K562 (cell line): ENCODE measurements around the gene CDCA5. TPM values are rescaled to one million over a fixed set of nuclear protein-coding genes. Genes with fewer than 3 reads are reported as not detected.

Experiments used
- ARID1B ChIP-seq: fragments of 450-650 bp; IDR thresholded peaks from 2 replicates; pipeline ENCODE4 v1.6.1; 2016; ENCODE audit warnings: antibody characterized with exemption, mild to moderate bottlenecking, inconsistent platforms
- BACH1 ChIP-seq: fragments of 200-800 bp; sonication (Bioruptor generic); IDR thresholded peaks from 2 replicates; pipeline ENCODE4 v1.6.1; 2016; ENCODE audit warnings: missing genetic modification characterization, missing compliant biosample characterization
- BMI1 ChIP-seq: fragments of 150-350 bp; IDR thresholded peaks from 2 replicates; pipeline ENCODE4 v1.6.1; 2014; ENCODE audit warnings: low read length
- CBFB ChIP-seq: sonication (generic); formaldehyde crosslinking; IDR thresholded peaks from 2 replicates; pipeline ENCODE4 v1.4.0; 2020; ENCODE audit warnings: mild to moderate bottlenecking, missing genetic modification reagents
- FOS ChIP-seq: IDR thresholded peaks from 3 replicates; pipeline ENCODE4 v1.6.1; 2011; ENCODE audit not compliant: insufficient read length; ENCODE audit errors: extremely low read depth
- HDAC1 ChIP-seq, 2 experiments: fragments of 450-650 bp; IDR thresholded peaks; 2 replicates each; pipeline ENCODE4 v1.6.1; 2016 to 2017; ENCODE audit warnings: inconsistent platforms in 1 of 2, mild to moderate bottlenecking in 1 of 2, moderate library complexity in 1 of 2
- ILF3 ChIP-seq: fragments of 450-650 bp; IDR thresholded peaks from 2 replicates; pipeline ENCODE4 v1.6.1; 2018; ENCODE audit warnings: antibody characterized with exemption, mild to moderate bottlenecking, moderate library complexity, borderline replicate concordance
- JUNB ChIP-seq: fragments of 450-650 bp; formaldehyde crosslinking; conservative IDR thresholded peaks from 2 replicates; pipeline ENCODE4 v1.4.0; 2020; ENCODE audit warnings: mild to moderate bottlenecking
- KLF10 ChIP-seq: fragments of 250-450 bp; sonication (Bioruptor Pico); IDR thresholded peaks from 2 replicates; pipeline ENCODE4 v1.6.1; 2021; ENCODE audit warnings: matching md5 sums
- MAFF ChIP-seq: IDR thresholded peaks from 2 replicates; pipeline ENCODE4 v1.6.1; 2012; ENCODE audit warnings: low read length, improper control_type of control experiment
- MECOM ChIP-seq: fragments of 250-450 bp; sonication (Bioruptor Pico); IDR thresholded peaks from 2 replicates; pipeline ENCODE4 v1.8.0; 2022; ENCODE audit warnings: inconsistent platforms
- MIER1 ChIP-seq: fragments of 450-650 bp; IDR thresholded peaks from 2 replicates; pipeline ENCODE4 v1.6.1; 2016; ENCODE audit warnings: antibody characterized with exemption, mild to moderate bottlenecking, low read depth
- SMARCB1 ChIP-seq: IDR thresholded peaks from 2 replicates; pipeline ENCODE4 v1.6.1; 2011; ENCODE audit warnings: improper control_type of control experiment, low read depth; ENCODE audit not compliant: insufficient read length
- STAT5B ChIP-seq: fragments of 250-450 bp; sonication (Bioruptor Pico); IDR thresholded peaks from 2 replicates; pipeline ENCODE4 v1.8.0; 2021; ENCODE audit warnings: mild to moderate bottlenecking, inconsistent platforms
- XRCC3 ChIP-seq: fragments of 450-650 bp; IDR thresholded peaks from 2 replicates; pipeline ENCODE4 v1.6.1; 2017; ENCODE audit warnings: mild to moderate bottlenecking, moderate library complexity
- ZNF184 ChIP-seq: sonication (generic); formaldehyde crosslinking; IDR thresholded peaks from 2 replicates; pipeline ENCODE4 v1.5.0; 2020; ENCODE audit warnings: missing genetic modification reagents
- ZNF197 ChIP-seq: fragments of 200-800 bp; sonication (Bioruptor generic); IDR thresholded peaks from 2 replicates; pipeline ENCODE4 v1.6.1; 2016; ENCODE audit warnings: low read depth, missing genetic modification characterization, missing compliant biosample characterization
- ZNF253 ChIP-seq: fragments of 250-450 bp; sonication (Bioruptor Pico); conservative IDR thresholded peaks from 2 replicates; pipeline ENCODE4 v1.6.1; 2021; ENCODE audit warnings: mild to moderate bottlenecking
- ZNF274 ChIP-seq: IDR thresholded peaks from 2 replicates; pipeline ENCODE4 v1.6.1; 2011; ENCODE audit warnings: low read depth, mild to moderate bottlenecking, low read length, moderate library complexity, borderline replicate concordance
- ZNF324 ChIP-seq: fragments of 250-450 bp; sonication (Bioruptor Pico); IDR thresholded peaks from 2 replicates; pipeline ENCODE4 v1.4.0; 2020; ENCODE audit warnings: mild to moderate bottlenecking
- ZNF77 ChIP-seq: fragments of 250-450 bp; sonication (Bioruptor Pico); IDR thresholded peaks from 2 replicates; pipeline ENCODE4 v1.5.0; 2020
- polyA plus RNA-seq, 8 experiments: library from polyadenylated mRNA; depleted of rRNA in 4 of 8; stranded (reverse) in 5 of 8; unstranded in 3 of 8; fragments of >200 nt; fragmentation: Nextera tagmentation in 2 of 8; fragmentation: Illumina TruSeq in 1 of 8; extraction: Ambion mirVana in 2 of 8; extraction: Trizol in 1 of 8; gene quantifications; 2 replicates each; pipeline versions ENCODE4 v1.2.1 to v1.2.3, GENCODE V29; 2011 to 2014; ENCODE audit warnings: inconsistent platforms in 1 of 8, missing spikeins in 1 of 8
- total RNA-seq, 7 experiments: library from RNA; depleted of rRNA in 6 of 7; stranded (reverse); fragments of >200 nt in 6 of 7; fragmentation: Illumina TruSeq in 2 of 7; extraction: Trizol in 2 of 7; gene quantifications; 2 replicates each; pipeline versions ENCODE4 v1.2.1 to v1.2.3, GENCODE V29; 2011 to 2021; ENCODE audit warnings: low replicate concordance in 1 of 7
- TF ChIP-seq, protein P1 (sequence below): fragments of 250-450 bp; sonication (Bioruptor Pico); IDR thresholded peaks from 2 replicates; pipeline ENCODE4 v1.4.0; 2020; ENCODE audit warnings: mild to moderate bottlenecking, moderate library complexity
- TF ChIP-seq, protein P2 (sequence below), 2 experiments: fragments of 150-350 bp in 1 of 2; IDR thresholded peaks; 2 replicates each; pipeline ENCODE4 v1.6.1; 2012 to 2016; ENCODE audit warnings: low read depth in 2 of 2, low read length in 2 of 2, mild to moderate bottlenecking in 1 of 2, moderate library complexity in 1 of 2
- TF ChIP-seq, protein P3 (sequence below): fragments of 250-450 bp; sonication (Bioruptor Pico); IDR thresholded peaks from 2 replicates; pipeline ENCODE4 v1.8.0; 2021; ENCODE audit warnings: moderate library complexity, mild to moderate bottlenecking, inconsistent platforms

Gene CDCA5
- total and polyA plus RNA-seq, 9 of the 15 experiments (the other 6 are each of a cell fraction or from before 2014, with no cell fraction given) = 18.9 to 94.3 (median 64.6) TPM

DNA sequence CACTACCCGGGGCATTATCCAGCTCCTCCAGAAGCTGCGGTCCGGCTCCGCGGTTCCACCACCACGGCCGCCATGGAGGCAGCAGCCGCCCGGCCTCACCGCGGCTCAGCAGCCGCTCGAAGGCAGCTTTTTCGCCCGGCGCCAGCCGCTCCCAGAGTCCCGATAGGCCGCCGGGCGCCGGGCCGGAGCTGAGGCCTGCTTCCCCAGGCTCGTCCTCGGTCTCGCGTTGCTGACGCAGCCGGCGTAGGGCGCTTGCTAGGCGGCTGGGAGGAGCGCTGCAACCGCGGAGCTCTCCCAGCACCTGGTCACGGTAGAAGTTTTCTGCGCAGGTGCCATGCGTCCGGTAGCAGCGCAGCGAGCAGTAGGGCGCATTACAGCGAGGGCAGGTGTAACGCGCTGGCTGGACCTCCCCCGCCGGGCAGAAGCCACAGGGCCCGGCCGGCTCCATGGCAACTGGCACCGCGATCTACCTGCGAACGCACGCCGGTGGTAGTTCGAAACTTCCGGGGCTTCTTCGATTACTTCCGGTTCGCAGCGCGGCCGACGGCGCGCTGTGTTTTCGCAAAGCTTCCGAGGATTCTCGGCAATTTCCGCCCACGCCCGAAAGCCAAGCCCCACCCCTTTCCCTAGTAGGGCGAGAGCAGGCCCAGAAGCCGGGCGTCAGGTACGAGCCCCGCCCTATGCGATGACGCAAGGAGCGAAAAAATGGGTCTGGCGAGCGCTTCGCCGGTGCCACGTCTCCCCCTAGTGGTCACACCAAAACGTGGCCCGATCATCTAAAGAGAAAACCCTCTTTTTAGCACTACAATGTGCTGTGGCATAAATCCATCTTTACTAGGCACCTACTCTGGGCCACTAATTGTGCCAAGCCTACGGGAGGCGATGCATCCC is 33.6 kb upstream of the CDCA5 start, which contains the start of gene ZNHIT2 (continued):
- TF ChIP-seq, protein P1, sequence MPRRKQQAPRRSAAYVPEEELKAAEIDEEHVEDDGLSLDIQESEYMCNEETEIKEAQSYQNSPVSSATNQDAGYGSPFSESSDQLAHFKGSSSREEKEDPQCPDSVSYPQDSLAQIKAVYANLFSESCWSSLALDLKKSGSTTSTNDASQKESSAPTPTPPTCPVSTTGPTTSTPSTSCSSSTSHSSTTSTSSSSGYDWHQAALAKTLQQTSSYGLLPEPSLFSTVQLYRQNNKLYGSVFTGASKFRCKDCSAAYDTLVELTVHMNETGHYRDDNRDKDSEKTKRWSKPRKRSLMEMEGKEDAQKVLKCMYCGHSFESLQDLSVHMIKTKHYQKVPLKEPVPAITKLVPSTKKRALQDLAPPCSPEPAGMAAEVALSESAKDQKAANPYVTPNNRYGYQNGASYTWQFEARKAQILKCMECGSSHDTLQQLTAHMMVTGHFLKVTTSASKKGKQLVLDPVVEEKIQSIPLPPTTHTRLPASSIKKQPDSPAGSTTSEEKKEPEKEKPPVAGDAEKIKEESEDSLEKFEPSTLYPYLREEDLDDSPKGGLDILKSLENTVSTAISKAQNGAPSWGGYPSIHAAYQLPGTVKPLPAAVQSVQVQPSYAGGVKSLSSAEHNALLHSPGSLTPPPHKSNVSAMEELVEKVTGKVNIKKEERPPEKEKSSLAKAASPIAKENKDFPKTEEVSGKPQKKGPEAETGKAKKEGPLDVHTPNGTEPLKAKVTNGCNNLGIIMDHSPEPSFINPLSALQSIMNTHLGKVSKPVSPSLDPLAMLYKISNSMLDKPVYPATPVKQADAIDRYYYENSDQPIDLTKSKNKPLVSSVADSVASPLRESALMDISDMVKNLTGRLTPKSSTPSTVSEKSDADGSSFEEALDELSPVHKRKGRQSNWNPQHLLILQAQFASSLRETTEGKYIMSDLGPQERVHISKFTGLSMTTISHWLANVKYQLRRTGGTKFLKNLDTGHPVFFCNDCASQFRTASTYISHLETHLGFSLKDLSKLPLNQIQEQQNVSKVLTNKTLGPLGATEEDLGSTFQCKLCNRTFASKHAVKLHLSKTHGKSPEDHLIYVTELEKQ (CRISPR knock-in tag) = no peak
- TF ChIP-seq XRCC3 (no peak), HDAC1 (IDR thresholded peaks at IDR 0.05) (peak in 1 of 2 experiments; percentile 97; a peak in 2 of 4 replicates), BMI1 (peak; percentile 23; the same call in 1 of the 2 replicates), ARID1B (0 out of 2 replicates have a peak, but pooled peaks have one; percentile 26), MIER1 (no peak), KLF10 (CRISPR knock-in tag) (no peak), SMARCB1 (no peak), ZNF253 (CRISPR knock-in tag) (no peak), FOS (no peak), BACH1 (tag) (no peak), STAT5B (CRISPR knock-in tag) (no peak), ZNF274 (no peak), MAFF (no peak), CBFB (no peak), MECOM (no peak), ZNF184 (CRISPR knock-in tag) (no peak), JUNB (CRISPR knock-in tag) (no peak), ZNF77 (CRISPR knock-in tag) (no peak), ZNF197 (CRISPR knock-in tag) (no peak), ZNF324 (CRISPR knock-in tag) (no peak), ILF3 (no peak)
- TF ChIP-seq, protein P2, sequence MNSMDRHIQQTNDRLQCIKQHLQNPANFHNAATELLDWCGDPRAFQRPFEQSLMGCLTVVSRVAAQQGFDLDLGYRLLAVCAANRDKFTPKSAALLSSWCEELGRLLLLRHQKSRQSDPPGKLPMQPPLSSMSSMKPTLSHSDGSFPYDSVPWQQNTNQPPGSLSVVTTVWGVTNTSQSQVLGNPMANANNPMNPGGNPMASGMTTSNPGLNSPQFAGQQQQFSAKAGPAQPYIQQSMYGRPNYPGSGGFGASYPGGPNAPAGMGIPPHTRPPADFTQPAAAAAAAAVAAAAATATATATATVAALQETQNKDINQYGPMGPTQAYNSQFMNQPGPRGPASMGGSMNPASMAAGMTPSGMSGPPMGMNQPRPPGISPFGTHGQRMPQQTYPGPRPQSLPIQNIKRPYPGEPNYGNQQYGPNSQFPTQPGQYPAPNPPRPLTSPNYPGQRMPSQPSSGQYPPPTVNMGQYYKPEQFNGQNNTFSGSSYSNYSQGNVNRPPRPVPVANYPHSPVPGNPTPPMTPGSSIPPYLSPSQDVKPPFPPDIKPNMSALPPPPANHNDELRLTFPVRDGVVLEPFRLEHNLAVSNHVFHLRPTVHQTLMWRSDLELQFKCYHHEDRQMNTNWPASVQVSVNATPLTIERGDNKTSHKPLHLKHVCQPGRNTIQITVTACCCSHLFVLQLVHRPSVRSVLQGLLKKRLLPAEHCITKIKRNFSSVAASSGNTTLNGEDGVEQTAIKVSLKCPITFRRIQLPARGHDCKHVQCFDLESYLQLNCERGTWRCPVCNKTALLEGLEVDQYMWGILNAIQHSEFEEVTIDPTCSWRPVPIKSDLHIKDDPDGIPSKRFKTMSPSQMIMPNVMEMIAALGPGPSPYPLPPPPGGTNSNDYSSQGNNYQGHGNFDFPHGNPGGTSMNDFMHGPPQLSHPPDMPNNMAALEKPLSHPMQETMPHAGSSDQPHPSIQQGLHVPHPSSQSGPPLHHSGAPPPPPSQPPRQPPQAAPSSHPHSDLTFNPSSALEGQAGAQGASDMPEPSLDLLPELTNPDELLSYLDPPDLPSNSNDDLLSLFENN (IDR thresholded peaks at IDR 0.05; ENCODE audit: low read depth in 2 of 2, low read length in 2 of 2) = no peak
- TF ChIP-seq, protein P3, sequence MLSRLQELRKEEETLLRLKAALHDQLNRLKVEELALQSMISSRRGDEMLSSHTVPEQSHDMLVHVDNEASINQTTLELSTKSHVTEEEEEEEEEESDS = no peak
